ENCODE measurements around the gene EIF3A. TPM values are rescaled to one million over a fixed set of nuclear protein-coding genes. Genes with fewer than 3 reads are reported as not detected.
"Not testable (repeated sequence)": the region's sequence is repeated elsewhere in the genome, so short reads cannot be mapped to it uniquely, and the experiment has no call there.

Gene EIF3A
- total and polyA plus RNA-seq, 4 donors: 46.9 to 95.1 (median 71.7) TPM

- Histone ChIP-seq H3K27ac (ENCODE audit: low read depth in 1 of 2, low read length in 2 of 2) (peak overlapping the region in 1 of 2 donors; percentile 78), H3K36me3 (ENCODE audit: control insufficient read depth in 1 of 2, insufficient read depth in 2 of 2, low read length in 1 of 2) (peaks cover 2 to 3% of the 10 kb centered on the region in 2 donors), H3K27me3 (ENCODE audit: control insufficient read depth in 1 of 2, insufficient read depth in 2 of 2, low read length in 1 of 2) (no peaks in the 10 kb centered on the region), H3K9me3 (ENCODE audit: control insufficient read depth, low read length) (no peaks in the 10 kb centered on the region), H3K4me3 (ENCODE audit: low read length in 2 of 2) (peak overlapping the region in 1 of 2 donors; percentile 57), H3K4me1 (ENCODE audit: control insufficient read depth in 1 of 2, insufficient read depth in 2 of 2, low read length in 2 of 2) (peaks cover 0 to 2% of the 10 kb centered on the region in 2 donors)
- intact Hi-C loops (cut with DNase I): loop anchor here (5.0 to 10.0 kb wide), 3 partner anchors 72 to 274 kb away; partner anchors contain the start of gene CACUL1 (in 1 of the 2)
- ATAC-seq (ENCODE audit: low FRiP score): peak; percentile 89
- peak; percentile 92 to 96 for DNase-seq
- WGBS, 2 donors: 9% methylated on average over 63 to 68 of the region's 68 CpGs
Observed at GRCh38 chr10:119028900-119029612, 51.6 kb downstream of the EIF3A start.

- intact Hi-C loops (cut with DNase I): loop anchor here (5.0 to 10.0 kb wide), 3 partner anchors 71 to 274 kb away; partner anchors contain the start of gene CACUL1 (in 1 of the 2)
- not testable (repeated sequence) for DNase-seq; ATAC-seq (ENCODE audit: low FRiP score); H3K4me3 ChIP-seq (ENCODE audit: low read length in 2 of 2); H3K4me1 ChIP-seq (ENCODE audit: control insufficient read depth in 1 of 2, insufficient read depth in 2 of 2, low read length in 2 of 2); H3K27me3 ChIP-seq (ENCODE audit: control insufficient read depth in 1 of 2, insufficient read depth in 2 of 2, low read length in 1 of 2); H3K9me3 ChIP-seq (ENCODE audit: control insufficient read depth, low read length); H3K36me3 ChIP-seq (ENCODE audit: control insufficient read depth in 1 of 2, insufficient read depth in 2 of 2, low read length in 1 of 2)
- peak overlapping the region in 1 of 2 donors; percentile 78 for H3K27ac ChIP-seq (ENCODE audit: low read depth in 1 of 2, low read length in 2 of 2)
- WGBS, 2 donors: 78 to 80% methylated on average over 10 of the region's 10 CpGs
Observed at GRCh38 chr10:119028445-119028899, 52.1 kb downstream of the EIF3A start.

- ATAC-seq (ENCODE audit: low FRiP score): no peak
- intact Hi-C loops (cut with DNase I): loop anchor here (2.0 to 10.0 kb wide), 4 partner anchors 69 to 272 kb away; partner anchors contain the start of gene CACUL1 (in 2 of the 2)
- H3K27ac ChIP-seq (ENCODE audit: low read depth in 1 of 2, low read length in 2 of 2): peak overlapping the region; percentile 88 to 91
- no peaks in the 10 kb centered on the region for H3K9me3 ChIP-seq (ENCODE audit: control insufficient read depth, low read length)
- DNase-seq: no peak
- no peaks in the 10 kb centered on the region for H3K27me3 ChIP-seq (ENCODE audit: control insufficient read depth in 1 of 2, insufficient read depth in 2 of 2, low read length in 1 of 2)
- H3K4me3 ChIP-seq (ENCODE audit: low read length in 2 of 2): no peak overlapping the region
- peaks cover 0 to 2% of the 10 kb centered on the region in 2 donors for H3K4me1 ChIP-seq (ENCODE audit: control insufficient read depth in 1 of 2, insufficient read depth in 2 of 2, low read length in 2 of 2)
- no peaks in the 10 kb centered on the region for H3K36me3 ChIP-seq (ENCODE audit: control insufficient read depth in 1 of 2, insufficient read depth in 2 of 2, low read length in 1 of 2)
- 3 to 7% methylated on average over 18 of the region's 18 CpGs for WGBS, 2 donors
Observed at GRCh38 chr10:119026301-119027110, 54.1 kb downstream of the EIF3A start.

- no peaks in the 10 kb centered on the region for H3K27me3 ChIP-seq (ENCODE audit: control insufficient read depth in 1 of 2, insufficient read depth in 2 of 2, low read length in 1 of 2)
- H3K9me3 ChIP-seq (ENCODE audit: control insufficient read depth, low read length): no peaks in the 10 kb centered on the region
- WGBS, 2 donors: 1 to 8% methylated on average over 7 of the region's 7 CpGs
- peaks cover 0 to 2% of the 10 kb centered on the region in 2 donors for H3K4me1 ChIP-seq (ENCODE audit: control insufficient read depth in 1 of 2, insufficient read depth in 2 of 2, low read length in 2 of 2)
- ATAC-seq (ENCODE audit: low FRiP score) (no peak), DNase-seq (no peak)
- H3K27ac ChIP-seq (ENCODE audit: low read depth in 1 of 2, low read length in 2 of 2): peak overlapping the region; percentile 88 to 91
- no peak overlapping the region for H3K4me3 ChIP-seq (ENCODE audit: low read length in 2 of 2)
- no peaks in the 10 kb centered on the region for H3K36me3 ChIP-seq (ENCODE audit: control insufficient read depth in 1 of 2, insufficient read depth in 2 of 2, low read length in 1 of 2)
- intact Hi-C loops (cut with DNase I): loop anchor here (2.0 to 10.0 kb wide), 4 partner anchors 68 to 271 kb away; partner anchors contain the start of gene CACUL1 (in 2 of the 2)
Observed at GRCh38 chr10:119025776-119026175, 54.8 kb downstream of the EIF3A start.

- Histone ChIP-seq H3K9me3 (ENCODE audit: control insufficient read depth, low read length) (no peaks in the 10 kb centered on the region), H3K27me3 (ENCODE audit: control insufficient read depth in 1 of 2, insufficient read depth in 2 of 2, low read length in 1 of 2) (no peaks in the 10 kb centered on the region), H3K4me1 (ENCODE audit: control insufficient read depth in 1 of 2, insufficient read depth in 2 of 2, low read length in 2 of 2) (peaks cover 0 to 2% of the 10 kb centered on the region in 2 donors), H3K27ac (ENCODE audit: low read depth in 1 of 2, low read length in 2 of 2) (peak overlapping the region; percentile 77 to 91), H3K36me3 (ENCODE audit: control insufficient read depth in 1 of 2, insufficient read depth in 2 of 2, low read length in 1 of 2) (no peaks in the 10 kb centered on the region), H3K4me3 (ENCODE audit: low read length in 2 of 2) (no peak overlapping the region)
- intact Hi-C loops (cut with DNase I): loop anchor here (5.0 to 10.0 kb wide), 3 partner anchors 68 to 271 kb away; partner anchors contain the start of gene CACUL1 (in 1 of the 2)
- ATAC-seq (ENCODE audit: low FRiP score) (peak; percentile 42), DNase-seq (peak; percentile 91 to 96)
- 3 to 6% methylated on average over 7 of the region's 7 CpGs for WGBS, 2 donors
Observed at GRCh38 chr10:119025336-119025735, 55.3 kb downstream of the EIF3A start.

- no peak for ATAC-seq (ENCODE audit: low FRiP score)
- Histone ChIP-seq H3K27ac (ENCODE audit: low read depth in 1 of 2, low read length in 2 of 2) (peak overlapping the region; percentile 38 to 62), H3K9me3 (ENCODE audit: control insufficient read depth, low read length) (no peaks in the 10 kb centered on the region), H3K4me3 (ENCODE audit: low read length in 2 of 2) (no peak overlapping the region), H3K27me3 (ENCODE audit: control insufficient read depth in 1 of 2, insufficient read depth in 2 of 2, low read length in 1 of 2) (no peaks in the 10 kb centered on the region), H3K36me3 (ENCODE audit: control insufficient read depth in 1 of 2, insufficient read depth in 2 of 2, low read length in 1 of 2) (no peaks in the 10 kb centered on the region), H3K4me1 (ENCODE audit: control insufficient read depth in 1 of 2, insufficient read depth in 2 of 2, low read length in 2 of 2) (peaks cover 0 to 2% of the 10 kb centered on the region in 2 donors)
- 34 to 40% methylated on average over 6 of the region's 6 CpGs for WGBS, 2 donors
- DNase-seq: no peak
- intact Hi-C loops (cut with DNase I): loop anchor here (5.0 to 10.0 kb wide), 3 partner anchors 68 to 270 kb away; partner anchors contain the start of gene CACUL1 (in 1 of the 2)
Observed at GRCh38 chr10:119024882-119025281, 55.7 kb downstream of the EIF3A start.

- ATAC-seq (ENCODE audit: low FRiP score): no peak
- H3K4me3 ChIP-seq (ENCODE audit: low read length in 2 of 2): no peak overlapping the region
- intact Hi-C loops (cut with DNase I): loop anchor here (10.0 kb wide), 2 partner anchors 149 to 269 kb away; partner anchors contain the start of gene CACUL1 (in 1 of the 2)
- H3K9me3 ChIP-seq (ENCODE audit: control insufficient read depth, low read length): no peaks in the 10 kb centered on the region
- no peaks in the 10 kb centered on the region for H3K36me3 ChIP-seq (ENCODE audit: control insufficient read depth in 1 of 2, insufficient read depth in 2 of 2, low read length in 1 of 2)
- WGBS, 2 donors: 46 to 56% methylated on average over 8 of the region's 8 CpGs
- peaks cover 0 to 2% of the 10 kb centered on the region in 2 donors for H3K4me1 ChIP-seq (ENCODE audit: control insufficient read depth in 1 of 2, insufficient read depth in 2 of 2, low read length in 2 of 2)
- H3K27me3 ChIP-seq (ENCODE audit: control insufficient read depth in 1 of 2, insufficient read depth in 2 of 2, low read length in 1 of 2): no peaks in the 10 kb centered on the region
- peak overlapping the region in 1 of 2 donors; percentile 9 for H3K27ac ChIP-seq (ENCODE audit: low read depth in 1 of 2, low read length in 2 of 2)
- DNase-seq: no peak
Observed at GRCh38 chr10:119023553-119023868, 57.1 kb downstream of the EIF3A start.

- Histone ChIP-seq H3K4me1 (ENCODE audit: control insufficient read depth in 1 of 2, insufficient read depth in 2 of 2, low read length in 2 of 2) (peaks cover 0 to 2% of the 10 kb centered on the region in 2 donors), H3K4me3 (ENCODE audit: low read length in 2 of 2) (no peak overlapping the region), H3K9me3 (ENCODE audit: control insufficient read depth, low read length) (no peaks in the 10 kb centered on the region), H3K27me3 (ENCODE audit: control insufficient read depth in 1 of 2, insufficient read depth in 2 of 2, low read length in 1 of 2) (no peaks in the 10 kb centered on the region), H3K27ac (ENCODE audit: low read depth in 1 of 2, low read length in 2 of 2) (peak overlapping the region in 1 of 2 donors; percentile 19), H3K36me3 (ENCODE audit: control insufficient read depth in 1 of 2, insufficient read depth in 2 of 2, low read length in 1 of 2) (no peaks in the 10 kb centered on the region)
- intact Hi-C loops (cut with DNase I): loop anchor here (10.0 kb wide), 2 partner anchors 148 to 268 kb away; partner anchors contain the start of gene CACUL1 (in 1 of the 2)
- WGBS, 2 donors: 41 to 52% methylated on average over 8 of the region's 8 CpGs
- ATAC-seq (ENCODE audit: low FRiP score): no peak
- DNase-seq: no peak
Observed at GRCh38 chr10:119022846-119023552, 57.6 kb downstream of the EIF3A start.

All from aorta (tissue), 5 donors.